Cerebellar nuclear complex (tissue), 1 donor: ENCODE data around the gene C7.
"Not testable (repeated sequence)": the region's sequence is repeated elsewhere in the genome, so short reads cannot be mapped to it uniquely, and the experiment has no call there.

Experiments
- DNase-seq, 2 experiments: peaks; one replicate each; lab custom pipeline; 2025; lab: John Stamatoyannopoulos, UW

Gene C7

DNA sequence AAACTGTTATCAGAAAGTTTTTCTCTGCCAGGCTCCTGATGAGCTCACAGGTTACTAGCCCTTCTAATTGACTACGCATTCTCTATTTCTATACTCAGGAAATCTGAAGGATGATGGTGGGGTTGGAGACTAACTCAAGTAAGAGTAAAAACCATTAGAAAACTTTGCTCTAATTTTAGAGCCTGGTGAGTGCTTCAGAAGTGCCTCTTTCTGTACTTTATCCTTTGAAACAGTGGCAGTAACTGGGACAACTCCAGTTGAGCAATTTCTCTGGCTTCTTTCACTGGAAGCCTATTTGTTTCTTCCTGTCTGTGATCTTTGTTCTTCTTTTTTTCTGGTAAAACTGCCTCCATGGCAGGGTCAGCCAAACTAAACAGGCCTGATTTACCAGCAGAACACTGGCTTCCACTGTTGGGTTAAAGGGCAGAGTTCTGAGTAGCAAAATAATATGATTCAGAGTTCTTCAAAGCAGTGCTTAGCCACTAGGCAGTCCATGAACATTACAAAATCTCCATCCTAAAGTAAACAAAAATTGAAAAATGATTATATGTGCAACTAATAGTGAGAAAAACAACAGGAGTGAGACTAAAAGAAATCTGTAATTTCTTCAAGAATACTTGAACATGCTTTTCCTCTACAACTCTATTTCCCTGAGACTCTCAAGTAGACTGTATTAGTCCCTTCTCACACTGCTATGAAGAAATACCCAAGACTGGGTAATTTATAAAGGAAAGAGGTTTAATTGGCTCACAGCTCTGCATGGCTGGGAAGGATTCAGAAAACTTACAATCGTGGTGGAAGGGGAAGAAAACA, 82.1 kb downstream of the C7 start:
- no peak for DNase-seq

DNA sequence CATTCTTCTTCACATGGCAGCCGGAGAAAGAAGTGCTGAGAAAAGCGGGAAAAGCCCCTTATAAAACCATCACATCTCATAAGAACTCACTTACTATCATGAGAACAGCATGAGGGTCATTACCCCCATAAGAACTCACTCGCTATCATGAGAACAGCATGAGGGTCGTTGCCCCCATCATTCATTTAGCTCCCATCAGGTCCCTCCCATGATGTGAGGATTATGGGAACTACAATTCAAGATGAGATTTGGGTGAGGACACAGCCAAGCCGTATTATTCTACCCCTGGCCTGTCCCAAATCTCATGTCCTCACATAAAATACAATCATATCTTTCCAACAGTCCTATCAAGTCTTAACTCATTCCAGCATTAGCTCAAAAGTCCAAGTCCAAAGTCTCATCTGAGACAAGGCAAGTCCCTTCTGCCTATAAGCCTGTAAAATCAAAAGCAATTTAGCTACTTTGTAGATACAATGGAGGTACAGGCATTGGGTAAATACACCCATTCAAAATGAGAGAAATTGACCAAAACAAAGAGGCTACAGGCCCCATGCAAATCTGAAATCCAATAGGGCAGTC, 82.8 kb downstream of the C7 start:
- no peak for DNase-seq

DNA sequence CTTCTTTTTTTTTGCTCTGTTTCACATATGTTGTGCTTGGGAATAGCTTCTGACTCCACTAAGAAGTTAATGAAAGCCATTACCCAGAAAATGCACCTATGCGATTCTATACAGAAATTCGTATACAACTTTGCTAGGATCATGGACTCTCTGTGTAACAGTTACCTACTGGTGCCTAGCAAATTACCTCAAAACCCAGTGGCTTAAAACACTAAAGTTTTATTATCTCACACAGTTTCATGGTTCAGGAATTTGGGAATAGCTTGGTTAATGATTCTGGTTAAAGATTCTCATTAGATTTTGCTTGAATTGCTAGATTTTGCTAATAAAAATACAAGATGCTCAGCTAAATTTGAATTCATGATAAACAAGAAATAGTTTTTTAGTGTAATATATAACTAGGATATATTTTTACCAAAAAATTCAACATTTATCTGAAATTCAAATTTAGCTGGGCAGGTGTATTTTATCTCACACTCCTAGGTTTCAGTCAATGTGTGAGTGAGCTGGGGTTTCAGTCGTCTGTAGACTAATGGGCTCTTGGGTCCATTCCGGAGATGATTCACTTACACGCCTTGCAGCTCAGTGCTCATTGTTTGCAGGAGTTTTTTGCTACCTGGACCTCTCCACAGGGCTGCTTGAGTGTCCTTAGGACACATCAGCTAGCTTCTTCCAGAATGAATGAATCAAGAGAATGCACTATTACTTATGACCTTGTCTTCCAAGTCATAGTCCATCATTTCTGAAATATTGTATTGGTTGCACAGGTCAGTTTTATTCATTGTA, 86.7 kb downstream of the C7 start:
- DNase-seq: no peak

DNA sequence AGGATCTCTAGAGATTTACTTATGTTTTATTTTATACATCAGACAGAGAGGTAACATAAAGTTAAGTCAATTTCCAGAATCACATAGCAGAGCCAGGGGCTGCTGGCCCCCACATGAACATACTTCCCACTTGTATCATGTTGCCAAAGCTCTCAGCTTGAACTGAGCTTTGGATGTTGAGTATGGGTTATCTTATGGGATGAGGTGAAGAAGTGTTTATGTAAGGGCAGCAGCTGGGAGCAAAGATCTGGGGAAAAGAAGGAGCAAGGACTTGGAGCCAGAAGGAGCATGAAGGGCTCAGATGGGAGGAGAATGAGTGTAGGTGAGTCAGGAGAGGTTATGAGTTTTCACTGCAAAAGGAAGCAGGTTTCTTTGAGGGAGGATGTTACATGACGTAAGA, 89.8 kb downstream of the C7 start:
- DNase-seq: no peak

DNA sequence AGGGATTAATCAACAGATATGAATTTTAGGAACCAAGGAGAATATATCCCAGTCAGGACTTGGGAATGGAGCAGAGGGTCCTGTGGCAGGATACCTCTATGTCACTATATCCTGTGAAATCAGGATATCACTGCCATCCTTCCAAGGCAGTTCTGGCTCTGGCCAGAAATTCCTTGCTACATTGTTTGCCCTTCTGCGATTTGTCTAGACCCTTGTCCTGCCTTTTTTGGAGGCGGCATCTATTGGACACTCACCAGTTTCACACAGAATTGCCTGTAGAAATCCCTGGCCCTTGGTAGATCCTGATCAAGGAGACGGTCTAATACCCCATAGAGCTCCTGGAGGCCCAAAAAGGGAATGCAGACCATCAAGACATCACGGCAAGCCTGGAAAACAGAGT, 90.7 kb downstream of the C7 start:
- no peak for DNase-seq

DNA sequence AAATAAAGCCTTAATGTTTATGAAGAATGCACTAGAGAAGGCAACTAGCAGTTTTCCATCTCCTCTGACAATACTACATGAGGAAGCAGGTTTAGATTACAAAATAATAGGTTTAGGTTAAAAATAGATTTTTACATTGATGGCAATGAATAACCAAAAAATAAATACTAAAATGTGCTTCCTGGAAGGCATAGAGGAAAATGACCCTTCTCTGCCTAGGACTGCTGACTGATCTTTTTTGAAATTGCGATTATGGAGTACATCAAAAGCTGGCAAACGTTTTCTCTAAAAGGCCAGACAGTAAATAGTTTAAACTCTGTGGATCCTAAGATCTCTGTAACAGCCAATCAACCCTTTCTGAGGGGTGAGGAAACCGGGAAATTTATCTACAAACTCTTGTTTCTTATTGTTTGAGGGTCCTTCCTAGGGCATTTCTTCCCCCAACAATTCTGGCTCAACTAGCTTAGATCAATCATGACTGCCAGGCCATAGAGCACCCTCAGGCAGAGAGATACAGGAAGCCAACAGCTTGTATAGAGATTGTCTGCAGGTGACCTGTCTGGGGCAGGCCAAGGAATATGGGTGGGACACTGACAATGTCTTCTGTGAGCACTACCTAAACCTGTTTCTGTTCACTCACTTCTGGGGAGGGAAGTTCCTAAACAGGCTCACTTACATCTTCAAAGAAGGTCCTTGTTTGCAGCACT, 94.5 kb downstream of the C7 start:
- no peak for DNase-seq

DNA sequence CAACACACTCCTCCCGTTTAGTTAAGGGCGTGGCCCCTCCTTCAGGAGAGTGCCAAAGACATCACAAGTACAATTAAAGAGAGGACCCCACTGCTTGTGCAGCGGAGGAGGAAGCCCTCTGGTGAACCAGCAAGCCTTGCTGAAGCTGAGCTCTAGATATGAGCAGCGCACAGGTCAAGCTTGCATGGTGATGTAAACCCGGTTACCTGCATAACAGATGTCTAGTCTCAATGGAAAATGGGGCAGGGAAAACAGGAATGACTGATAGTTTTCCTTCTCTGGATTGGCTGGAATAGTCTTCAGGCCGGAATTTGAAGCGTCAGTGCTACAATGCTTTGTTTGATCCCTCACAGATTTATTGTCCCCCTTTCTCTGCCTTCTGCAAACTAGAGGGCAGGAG, 95.6 kb downstream of the C7 start:
- no peak for DNase-seq

DNA sequence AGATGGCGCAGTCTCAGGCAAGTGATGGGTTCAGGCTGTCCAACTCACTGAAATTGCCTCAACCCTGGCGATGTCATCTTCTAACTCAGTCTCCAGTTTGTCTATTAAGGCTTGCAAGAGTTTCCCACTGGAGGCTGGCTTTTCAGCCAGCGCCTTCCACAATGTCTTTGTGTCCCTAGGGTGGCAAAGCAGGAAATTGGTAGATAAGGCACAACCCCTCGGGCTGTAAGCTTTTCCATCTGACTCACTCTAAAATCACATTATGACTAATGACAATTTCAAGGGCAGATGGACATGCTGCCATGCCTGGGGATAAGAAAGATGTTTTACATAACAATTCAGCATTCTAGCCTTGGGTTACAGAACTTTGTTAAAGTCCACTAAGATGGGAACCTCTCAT, 99.9 kb downstream of the C7 start:
- no peak for DNase-seq

DNA sequence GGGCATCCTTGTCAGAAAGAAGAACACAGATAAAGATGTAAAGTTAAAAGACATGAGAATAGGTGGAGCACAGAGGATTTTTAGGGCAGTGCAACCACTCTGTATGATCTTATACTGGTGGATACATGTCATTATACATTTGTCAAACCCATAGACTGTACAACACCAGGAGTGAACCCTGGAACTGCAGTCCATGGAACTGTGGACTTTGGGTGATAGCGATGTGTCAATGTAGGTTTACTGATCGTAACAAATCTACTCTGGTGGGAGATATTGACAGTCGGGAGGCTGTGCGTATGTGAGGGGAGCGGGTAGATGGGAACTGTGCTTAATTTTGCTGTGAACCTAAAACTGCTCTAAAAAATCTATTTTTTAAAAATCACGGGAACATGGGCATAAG, 101.3 kb downstream of the C7 start:
- no peak for DNase-seq

DNA sequence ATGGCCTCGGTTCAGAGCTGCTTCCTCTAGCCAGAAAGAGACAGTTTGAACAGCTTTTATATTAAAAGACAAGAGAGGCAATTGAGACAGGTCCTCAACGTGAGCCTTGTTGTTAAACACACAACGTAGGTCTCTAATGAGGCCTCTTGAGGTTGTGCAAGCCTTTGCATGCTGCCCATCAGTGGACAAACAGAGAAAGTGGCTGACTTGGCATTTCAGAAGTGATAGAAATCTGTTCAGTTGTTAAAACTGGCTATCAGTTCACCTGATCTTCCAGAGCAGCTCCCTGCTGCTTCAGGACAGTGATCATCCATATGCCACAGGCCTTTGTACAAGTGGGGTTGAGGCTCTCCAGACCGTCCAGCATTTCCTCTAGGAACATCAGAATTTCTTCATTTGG, 103.0 kb downstream of the C7 start:
- no peak for DNase-seq

DNA sequence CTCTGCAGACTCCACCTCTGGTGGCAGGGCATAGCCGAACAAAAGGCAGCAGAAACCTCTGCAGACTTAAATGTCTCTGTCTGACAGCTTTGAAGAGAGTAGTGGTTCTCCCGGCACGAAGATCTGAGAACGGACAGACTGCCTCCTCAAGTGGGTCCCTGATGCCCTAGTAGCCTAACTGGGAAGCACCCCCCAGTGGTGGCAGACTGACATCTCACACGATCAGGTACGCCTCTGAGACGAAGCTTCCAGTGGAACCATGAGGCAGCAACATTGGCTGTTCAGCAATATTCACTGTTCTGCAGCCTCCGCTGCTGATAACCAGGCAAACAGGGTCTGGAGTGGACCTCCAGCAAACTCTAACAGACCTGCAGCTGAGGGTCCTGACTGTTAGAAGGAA, 113.3 kb downstream of the C7 start:
- DNase-seq: not testable (repeated sequence)
